Caco-2 (cell line): ENCODE results near the gene PLS1. TPM values are rescaled to one million over a fixed set of nuclear protein-coding genes. Genes with fewer than 3 reads are reported as not detected.
A peak's percentile ranks its signal among the peaks of the same experiment; 100 is the strongest.
"Not testable (repeated sequence)": the region's sequence is repeated elsewhere in the genome, so short reads cannot be mapped to it uniquely, and the experiment has no call there.

ENCODE experiments used
- BruUV-seq: library from RNA; stranded (reverse); fragments of 400-500 nt; replicated peaks from 2 replicates; lab custom pipeline; 2021; lab: Mats Ljungman, UMichigan
- CTCF ChIA-PET: fragments of 300-600 bp; sonication (Branson Sonifier 250); formaldehyde crosslinking; loops from one replicate; lab custom pipeline; 2022; ENCODE audit warnings: antibody characterized with exemption; lab: Charles Lee
- POLR2A ChIA-PET: fragments of 300-600 bp; sonication (Branson Sonifier 250); formaldehyde crosslinking; loops from one replicate; lab custom pipeline; 2022; ENCODE audit warnings: antibody characterized with exemption; lab: Charles Lee
- DNase-seq, 2 experiments: peaks; one replicate each; pipeline versions ENCODE4 v3.0.0 to v3.0.0-alpha.2; 2020 to 2022
- H3K27me3 ChIP-seq: replicated peaks from 2 replicates; pipeline ENCODE4 v1.6.0; 2011; ENCODE audit warnings: low read length; ENCODE audit not compliant: control insufficient read depth, insufficient read depth
- H3K36me3 ChIP-seq: 2 replicates; pipeline ENCODE4 v1.5.1; 2011; ENCODE audit warnings: low read length; ENCODE audit not compliant: control insufficient read depth, insufficient read depth
- H3K4me1 ChIP-seq: fragments of 250-450 bp; sonication (Bioruptor Pico); 2 replicates; pipeline ENCODE4 v1.5.1; 2020; ENCODE audit warnings: mild to moderate bottlenecking
- H3K4me3 ChIP-seq: 2 replicates; pipeline ENCODE4 v1.5.1; 2011; ENCODE audit warnings: low read depth, mild to moderate bottlenecking, control low read depth, low read length
- H3K9me3 ChIP-seq: fragments of 250-450 bp; sonication (Bioruptor Pico); 2 replicates; pipeline ENCODE4 v1.5.1; 2020; ENCODE audit warnings: mild to moderate bottlenecking, moderate library complexity
- H3K27ac Mint-ChIP-seq: one replicate; pipeline ENCODE4 v1.8.0; 2022; ENCODE audit warnings: mixed read lengths; ENCODE audit not compliant: unreplicated experiment
- H3K27me3 Mint-ChIP-seq: one replicate; pipeline ENCODE4 v1.8.0; 2022; ENCODE audit warnings: mixed read lengths; ENCODE audit not compliant: insufficient read depth, unreplicated experiment
- H3K36me3 Mint-ChIP-seq: one replicate; pipeline ENCODE4 v1.8.0; 2022; ENCODE audit warnings: mild to moderate bottlenecking, mixed read lengths; ENCODE audit not compliant: insufficient read depth, unreplicated experiment
- H3K4me1 Mint-ChIP-seq: one replicate; pipeline ENCODE4 v1.8.0; 2022; ENCODE audit warnings: low read depth, mixed read lengths; ENCODE audit not compliant: unreplicated experiment
- H3K4me3 Mint-ChIP-seq: one replicate; pipeline ENCODE4 v1.8.0; 2022; ENCODE audit warnings: mild to moderate bottlenecking, moderate library complexity, mixed read lengths; ENCODE audit not compliant: unreplicated experiment
- H3K9me3 Mint-ChIP-seq: one replicate; pipeline ENCODE4 v1.8.0; 2022; ENCODE audit warnings: mixed read lengths; ENCODE audit not compliant: unreplicated experiment
- CTCF ChIP-seq, 2 experiments: fragments of 200-600 bp in 1 of 2; IDR thresholded peaks; 1 replicate in 1 of 2; 2 replicates in 1 of 2; pipeline versions ENCODE4 v1.5.1 to v1.8.0; 2011 to 2022; ENCODE audit warnings: antibody characterized with exemption in 1 of 2, control low read depth in 1 of 2, inconsistent platforms in 1 of 2, low read depth in 1 of 2, low read length in 1 of 2, mild to moderate bottlenecking in 1 of 2, moderate library complexity in 1 of 2; ENCODE audit not compliant: insufficient read depth in 1 of 2, severe bottlenecking in 1 of 2, unreplicated experiment in 1 of 2
- intact Hi-C: fragments of 100-400 bp; cut with micrococcal nuclease; formaldehyde crosslinking; loops from one replicate; pipeline ENCODE4 v1.10.0; 2022; ENCODE audit not compliant: unreplicated experiment
- total RNA-seq: library from RNA; stranded (reverse); gene quantifications from 2 replicates; pipeline ENCODE4 v1.2.3, GENCODE V29; 2022

The PLS1 gene
- total RNA-seq, 1 experiment from 2014 or later: 19.2 TPM

DNA sequence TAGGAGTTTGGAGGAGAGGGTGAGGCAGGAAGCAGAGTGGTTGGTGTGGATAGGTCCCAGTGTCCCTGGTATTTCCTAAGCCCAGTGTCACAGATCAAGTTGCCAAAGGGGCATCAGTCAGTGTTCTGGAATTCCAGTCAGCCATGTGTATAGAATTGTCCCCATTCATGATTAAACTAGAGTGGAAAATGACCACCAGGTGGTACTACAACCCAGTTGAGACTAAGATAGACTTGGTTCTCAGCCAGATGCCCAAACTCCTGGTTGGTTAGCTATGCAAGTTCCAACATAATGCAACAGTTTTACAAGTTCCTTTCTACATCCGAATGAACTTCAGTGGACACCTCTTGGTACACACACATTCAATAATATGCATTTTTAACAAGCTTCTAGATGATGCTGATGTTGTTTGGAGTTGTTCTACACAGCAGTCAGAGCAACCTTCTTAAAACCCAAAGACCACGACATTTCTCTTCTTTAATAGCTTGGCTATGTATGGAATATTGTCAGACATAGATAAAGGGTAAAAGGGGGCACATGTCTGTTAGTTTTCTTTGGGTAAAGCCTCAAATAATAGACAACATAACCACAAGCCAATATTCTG lies 9.3 kb upstream of the PLS1 start:
- no TSS peak for BruUV-seq
- TF ChIP-seq CTCF (IDR thresholded peaks at IDR 0.05; ENCODE audit: insufficient read depth in 1 of 2, low read depth in 1 of 2, low read length in 1 of 2, severe bottlenecking in 1 of 2, unreplicated experiment in 1 of 2): peak; percentile 59 to 65
- H3K36me3 ChIP-seq: no peaks in the 10 kb centered on the region
- no peak overlapping the region for H3K27ac Mint-ChIP-seq
- peaks cover 11% of the 10 kb centered on the region for H3K27me3 Mint-ChIP-seq
- intact Hi-C loops: loop anchor here (1.0 to 5.0 kb wide), 6 partner anchors 93 to 407 kb away; partner anchors contain the start of genes PCOLCE2 and TRPC1
- ChIA-PET CTCF (interaction anchor here (0.9 to 1.5 kb wide), 10 partner anchors 9 to 242 kb away, joined by 3 to 30 read pairs (median 4); partner anchors contain the start of genes ATR, PLS1 and TRPC1), POLR2A (interaction anchor here (1.0 kb wide), 1 partner anchor 94 kb away, joined by 3 read pairs; no protein-coding TSS in a partner anchor)
- no peak overlapping the region for H3K4me3 Mint-ChIP-seq
- H3K4me3 ChIP-seq: no peak overlapping the region
- no peaks in the 10 kb centered on the region for H3K4me1 Mint-ChIP-seq
- peak; percentile 49 to 74 for DNase-seq
- no peaks in the 10 kb centered on the region for H3K4me1 ChIP-seq
- no peaks in the 10 kb centered on the region; the same call in none of the 2 replicates for H3K27me3 ChIP-seq
- no peaks in the 10 kb centered on the region for H3K9me3 Mint-ChIP-seq
- no peaks in the 10 kb centered on the region for H3K9me3 ChIP-seq
- H3K36me3 Mint-ChIP-seq: no peaks in the 10 kb centered on the region

GRCh38 chr3:142588703-142589102 lies 7.5 kb upstream of the PLS1 start:
- no peak for DNase-seq
- POLR2A ChIA-PET: no interaction called here

DNA sequence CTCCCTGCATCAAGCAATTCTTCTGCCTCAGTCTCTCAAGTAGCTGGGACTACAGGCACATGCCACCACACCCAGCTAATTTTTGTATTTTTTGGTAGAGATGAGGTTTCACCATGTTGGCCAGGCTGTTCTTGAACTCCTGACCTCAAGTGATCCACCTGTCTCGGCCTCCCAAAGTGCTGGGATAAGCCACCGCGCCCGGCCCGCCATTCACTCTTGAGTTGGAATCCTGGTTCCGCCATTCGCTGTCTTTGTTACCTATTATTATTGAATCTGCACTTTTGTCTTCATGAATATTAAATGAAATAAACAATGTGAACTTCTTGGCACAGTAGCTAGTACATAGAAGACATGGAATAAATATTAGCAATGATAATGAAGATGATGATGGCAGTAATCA lies 3.9 kb upstream of the PLS1 start:
- H3K4me3 Mint-ChIP-seq, H3K36me3 Mint-ChIP-seq, H3K9me3 Mint-ChIP-seq, H3K4me3 ChIP-seq, POLR2A ChIA-PET, H3K27me3 Mint-ChIP-seq, H3K9me3 ChIP-seq, H3K36me3 ChIP-seq, DNase-seq, CTCF ChIA-PET, BruUV-seq, intact Hi-C loops, H3K27me3 ChIP-seq, H3K4me1 Mint-ChIP-seq, H3K27ac Mint-ChIP-seq: not testable (repeated sequence)
- H3K4me1 ChIP-seq: peaks cover 14% of the 10 kb centered on the region; the same call in 1 of the 2 replicates

More at GRCh38 chr3:142588703-142589102, 7.5 kb upstream of the PLS1 start:
- CTCF ChIA-PET: interaction anchor here (0.6 to 1.5 kb wide), 2 partner anchors 92 to 315 kb away, joined by 3 to 8 read pairs; no protein-coding TSS in a partner anchor
- Histone ChIP-seq H3K27me3 (no peaks in the 10 kb centered on the region; the same call in 1 of the 2 replicates), H3K4me1 (no peaks in the 10 kb centered on the region), H3K9me3 (no peaks in the 10 kb centered on the region), H3K4me3 (no peak overlapping the region), H3K36me3 (no peaks in the 10 kb centered on the region)
- no peak overlapping the region for H3K27ac Mint-ChIP-seq
- no peak overlapping the region for H3K4me3 Mint-ChIP-seq
- H3K36me3 Mint-ChIP-seq: no peaks in the 10 kb centered on the region
- BruUV-seq: no TSS peak
- no peaks in the 10 kb centered on the region for H3K4me1 Mint-ChIP-seq
- intact Hi-C loops: loop anchor here (5.0 kb wide), 1 partner anchor 299 kb away; the partner anchor contains the start of gene PCOLCE2
- peaks cover 6% of the 10 kb centered on the region for H3K27me3 Mint-ChIP-seq
- no peaks in the 10 kb centered on the region for H3K9me3 Mint-ChIP-seq
- TF ChIP-seq CTCF (IDR thresholded peaks at IDR 0.05; ENCODE audit: insufficient read depth in 1 of 2, low read depth in 1 of 2, low read length in 1 of 2, severe bottlenecking in 1 of 2, unreplicated experiment in 1 of 2): no peak
